Smooth muscle cell (in vitro differentiated cells): Measurements from ENCODE around the gene DYNC1I1. TPM values are rescaled to one million over a fixed set of nuclear protein-coding genes. Genes with fewer than 3 reads are reported as not detected.

Experiments
- DNase-seq: peaks from one replicate; lab custom pipeline; 2025; ENCODE audit not compliant: unreplicated experiment; lab: John Stamatoyannopoulos, UW
- H2AFZ ChIP-seq: fragments of 200-600 bp; sonication (generic); 2 replicates; pipeline ENCODE4 v1.6.0; 2016; ENCODE audit warnings: antibody characterized with exemption, low read depth, mild to moderate bottlenecking
- H3F3A ChIP-seq: fragments of 200-600 bp; sonication (generic); 2 replicates; pipeline ENCODE4 v1.6.0; 2017; ENCODE audit warnings: antibody characterized with exemption, low read depth
- H3K27ac ChIP-seq: fragments of 200-600 bp; sonication (generic); 2 replicates; pipeline ENCODE4 v1.5.1; 2016; ENCODE audit warnings: low read depth, mild to moderate bottlenecking
- H3K27me3 ChIP-seq: fragments of 200-600 bp; sonication (generic); 2 replicates; pipeline ENCODE4 v1.6.1; 2016; ENCODE audit warnings: low read depth, mild to moderate bottlenecking
- H3K36me3 ChIP-seq: fragments of 200-600 bp; sonication (generic); 2 replicates; pipeline ENCODE4 v1.5.1; 2016; ENCODE audit warnings: low read depth
- H3K4me1 ChIP-seq: fragments of 200-600 bp; sonication (generic); 2 replicates; pipeline ENCODE4 v1.5.1; 2016; ENCODE audit warnings: low read depth
- H3K4me2 ChIP-seq: fragments of 200-600 bp; sonication (generic); 2 replicates; pipeline ENCODE4 v1.6.0; 2016; ENCODE audit warnings: mild to moderate bottlenecking
- H3K4me3 ChIP-seq: fragments of 200-600 bp; sonication (generic); 2 replicates; pipeline ENCODE4 v1.5.1; 2016; ENCODE audit warnings: mild to moderate bottlenecking
- H3K79me2 ChIP-seq: fragments of 200-600 bp; sonication (generic); 2 replicates; pipeline ENCODE4 v1.6.0; 2016; ENCODE audit warnings: low read depth, mild to moderate bottlenecking
- H3K9ac ChIP-seq: fragments of 200-600 bp; sonication (generic); 2 replicates; pipeline ENCODE4 v1.6.0; 2016; ENCODE audit warnings: low read depth
- H3K9me3 ChIP-seq: fragments of 200-600 bp; sonication (generic); replicated peaks from 2 replicates; pipeline ENCODE4 v1.5.1; 2016; ENCODE audit warnings: low read depth
- H4K20me1 ChIP-seq: fragments of 200-600 bp; sonication (generic); 2 replicates; pipeline ENCODE4 v1.6.0; 2016; ENCODE audit warnings: low read depth
- CTCF ChIP-seq: fragments of 200-600 bp; sonication (generic); IDR thresholded peaks from 2 replicates; pipeline ENCODE4 v1.5.1; 2017; ENCODE audit warnings: borderline replicate concordance, mild to moderate bottlenecking, antibody characterized with exemption; ENCODE audit not compliant: insufficient read depth, poor library complexity, severe bottlenecking
- WGBS: methylation state at CpG from one replicate; pipeline ENCODE4 v1.1.7; 2016; ENCODE audit warnings: low lambda C conversion rate; 5-methylcytosine and 5-hydroxymethylcytosine counted together
- polyA plus RNA-seq: library from polyadenylated mRNA; unstranded; fragments of >200 nt; fragmentation: Nextera tagmentation; extraction: Ambion mirVana; gene quantifications from 2 replicates; pipeline ENCODE4 v1.2.1, GENCODE V29; 2016
- total RNA-seq: library from RNA; depleted of rRNA; stranded (reverse); fragments of >200 nt; gene quantifications from 2 replicates; pipeline ENCODE4 v1.2.3, GENCODE V29; 2014

The DYNC1I1 gene
- total and polyA plus RNA-seq, 2 experiments from 2014 or later, result 1.1 to 2.4 TPM

DNA sequence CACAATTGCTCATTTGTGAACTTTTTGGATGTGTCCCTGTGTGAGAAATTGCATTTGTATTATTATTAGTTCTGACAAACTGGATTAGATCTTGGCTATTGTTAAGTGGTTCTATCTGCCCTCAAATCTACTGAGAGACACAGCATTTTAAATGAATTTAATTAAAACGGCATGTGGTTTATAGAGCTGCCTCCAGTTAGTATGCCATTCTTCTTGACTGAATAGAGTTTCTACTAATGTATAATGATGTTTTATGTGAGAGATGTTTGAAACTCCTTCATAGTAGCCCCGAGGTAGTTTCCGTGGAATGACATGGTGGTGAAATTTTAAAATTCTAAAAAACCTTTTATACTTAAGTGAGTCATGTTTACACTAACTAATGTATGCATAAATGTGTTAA lies 110.9 kb downstream of the DYNC1I1 start:
- no peaks in the 10 kb centered on the region for H3K4me1 ChIP-seq
- H3K9me3 ChIP-seq, result no peaks in the 10 kb centered on the region
- H3K4me2 ChIP-seq, result no peak overlapping the region
- H3K79me2 ChIP-seq, result no peaks in the 10 kb centered on the region
- no peaks in the 10 kb centered on the region for H3F3A ChIP-seq
- no peak overlapping the region for H2AFZ ChIP-seq
- no peak overlapping the region for H3K9ac ChIP-seq
- no peak overlapping the region for H3K27ac ChIP-seq
- DNase-seq, result no peak
- no peak for TF ChIP-seq CTCF
- no peak overlapping the region for H3K4me3 ChIP-seq
- no peaks in the 10 kb centered on the region for H3K27me3 ChIP-seq
- no peaks in the 10 kb centered on the region for H3K36me3 ChIP-seq
- H4K20me1 ChIP-seq, result no peaks in the 10 kb centered on the region
- 91% methylated on average over 3 of the region's 3 CpGs for WGBS

- Histone ChIP-seq H3K36me3 (no peaks in the 10 kb centered on the region), H2AFZ (no peak overlapping the region), H3K9ac (no peak overlapping the region), H3K79me2 (no peaks in the 10 kb centered on the region), H3K9me3 (no peaks in the 10 kb centered on the region), H3K27me3 (no peaks in the 10 kb centered on the region), H4K20me1 (no peaks in the 10 kb centered on the region), H3K4me2 (no peak overlapping the region), H3F3A (no peaks in the 10 kb centered on the region), H3K4me1 (no peaks in the 10 kb centered on the region), H3K4me3 (no peak overlapping the region), H3K27ac (no peak overlapping the region)
- WGBS, result 47% methylated on average over 4 of the region's 4 CpGs
- DNase-seq, result no peak
- no peak for TF ChIP-seq CTCF
Observed at GRCh38 chr7:95886501-95887090, 114.2 kb downstream of the DYNC1I1 start.

DNA sequence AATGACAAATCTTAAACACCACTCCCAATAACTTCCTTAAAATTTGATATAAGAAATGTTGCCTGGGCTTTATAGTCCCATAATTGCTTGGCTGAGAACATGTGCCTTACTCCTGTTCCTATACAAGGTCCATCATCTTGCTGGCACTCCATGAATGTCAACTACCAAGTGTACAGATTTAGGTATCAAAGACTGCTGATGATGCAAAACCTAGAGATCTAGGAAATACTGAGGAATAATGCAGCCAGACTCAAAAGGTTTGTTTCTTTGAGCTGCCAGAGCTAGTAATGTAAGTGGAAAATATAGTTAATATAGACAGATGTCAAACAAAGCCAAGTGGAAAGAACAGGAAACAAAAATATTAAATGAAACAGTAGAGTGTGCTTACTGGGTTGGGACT lies 121.1 kb downstream of the DYNC1I1 start:
- no peaks in the 10 kb centered on the region for H3K36me3 ChIP-seq
- no peak for DNase-seq
- no peaks in the 10 kb centered on the region for H4K20me1 ChIP-seq
- no peak for TF ChIP-seq CTCF
- H3K4me1 ChIP-seq, result no peaks in the 10 kb centered on the region
- no peaks in the 10 kb centered on the region for H3F3A ChIP-seq
- no peak overlapping the region for H3K4me3 ChIP-seq
- H3K79me2 ChIP-seq, result no peaks in the 10 kb centered on the region
- no peaks in the 10 kb centered on the region for H3K9me3 ChIP-seq
- no peak overlapping the region for H3K27ac ChIP-seq
- no peak overlapping the region for H3K4me2 ChIP-seq
- H3K27me3 ChIP-seq, result no peaks in the 10 kb centered on the region
- no peak overlapping the region for H3K9ac ChIP-seq
- no peak overlapping the region for H2AFZ ChIP-seq

- no peak overlapping the region for H3K4me2 ChIP-seq
- no peaks in the 10 kb centered on the region for H3K4me1 ChIP-seq
- H3K9me3 ChIP-seq, result no peaks in the 10 kb centered on the region
- DNase-seq, result no peak
- H3K27me3 ChIP-seq, result peaks cover 4% of the 10 kb centered on the region
- no peaks in the 10 kb centered on the region for H3K36me3 ChIP-seq
- WGBS, result 78% methylated on average over 5 of the region's 5 CpGs
- H2AFZ ChIP-seq, result no peak overlapping the region
- no peak for TF ChIP-seq CTCF
- no peaks in the 10 kb centered on the region for H3F3A ChIP-seq
- no peak overlapping the region for H3K4me3 ChIP-seq
- no peak overlapping the region for H3K9ac ChIP-seq
- H3K27ac ChIP-seq, result no peak overlapping the region
- no peaks in the 10 kb centered on the region for H4K20me1 ChIP-seq
- no peaks in the 10 kb centered on the region for H3K79me2 ChIP-seq
Observed at GRCh38 chr7:95897557-95898251, 125.3 kb downstream of the DYNC1I1 start.
